Ecto neural progenitor cell (in vitro differentiated cells): ENCODE data around the gene MAP4K1.

Experiments used
- DNase-seq: peaks from one replicate; pipeline ENCODE4 v3.0.0-alpha.2; 2018; ENCODE audit warnings: low spot score

MAP4K1 gene

DNA sequence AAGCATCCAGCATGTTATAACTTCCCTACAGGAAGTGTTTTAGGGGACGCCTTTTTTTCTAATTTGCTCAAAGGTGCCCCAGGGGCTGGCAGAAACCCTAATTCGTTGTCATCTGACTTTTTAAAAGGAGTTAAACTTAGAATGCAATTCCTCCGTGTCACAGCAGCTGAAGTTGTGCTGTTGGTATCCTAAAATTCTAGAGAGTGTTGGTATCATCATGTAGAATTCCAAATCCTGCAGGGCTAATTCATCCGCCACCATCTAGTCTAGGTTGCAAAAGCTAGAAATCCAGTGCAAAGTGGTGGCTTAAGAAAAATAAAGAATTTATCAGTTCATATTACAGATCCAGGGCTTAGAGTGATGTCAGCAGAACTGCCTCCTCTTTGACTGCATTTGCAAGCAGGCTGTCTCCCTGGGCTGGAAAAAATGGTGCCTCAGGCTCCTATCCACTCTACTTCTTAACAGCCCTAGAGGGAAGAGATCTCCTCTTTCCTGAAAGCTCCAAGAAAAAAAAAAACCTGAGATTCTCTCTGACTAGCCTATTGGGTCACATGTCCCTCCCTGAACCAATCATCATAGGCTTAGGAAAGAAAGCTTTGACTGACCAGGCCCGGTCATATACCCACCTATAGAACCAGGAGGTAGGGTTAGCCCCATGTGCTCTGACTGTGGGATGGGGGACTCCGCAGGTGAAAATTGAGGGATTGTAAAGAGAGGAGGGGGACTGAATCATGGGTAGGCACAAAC, 73.0 kb downstream of the MAP4K1 start:
- no peak for DNase-seq

DNA sequence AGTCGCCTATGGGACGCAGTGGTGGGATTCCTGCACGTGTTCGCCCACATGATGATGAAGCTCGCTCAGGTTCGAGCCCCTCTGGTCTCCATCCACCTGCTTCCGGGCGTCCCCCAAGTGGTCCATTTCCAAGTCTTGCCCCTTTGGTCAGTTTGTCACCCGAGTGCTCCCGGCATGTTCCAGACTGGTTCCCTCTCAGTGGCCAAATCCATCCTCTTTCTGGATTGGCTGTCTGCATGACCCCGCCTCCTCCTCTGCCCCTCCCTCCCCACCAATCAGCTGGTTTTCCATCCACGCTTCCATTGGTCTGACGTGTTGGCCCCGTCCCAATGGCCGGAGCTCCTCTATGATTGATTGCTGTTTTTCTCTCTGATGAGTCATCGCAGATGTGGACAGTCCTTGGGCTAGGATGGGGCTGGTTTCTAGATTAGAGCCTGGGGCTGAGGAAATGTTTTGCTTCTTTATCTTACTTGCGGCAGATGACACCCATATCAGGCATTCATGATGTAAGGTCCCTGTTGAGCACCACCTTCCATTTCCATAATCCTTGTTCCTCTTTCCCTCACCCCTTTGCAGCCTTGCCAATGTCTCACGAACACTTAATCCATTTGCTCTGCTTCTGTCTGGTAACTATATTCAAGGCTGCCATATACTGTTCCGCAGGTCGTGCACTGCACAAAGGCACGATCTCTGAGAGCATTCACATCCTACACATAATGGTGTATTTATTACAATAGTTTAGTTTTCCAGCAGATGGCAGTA, 73.8 kb downstream of the MAP4K1 start:
- no peak for DNase-seq

DNA sequence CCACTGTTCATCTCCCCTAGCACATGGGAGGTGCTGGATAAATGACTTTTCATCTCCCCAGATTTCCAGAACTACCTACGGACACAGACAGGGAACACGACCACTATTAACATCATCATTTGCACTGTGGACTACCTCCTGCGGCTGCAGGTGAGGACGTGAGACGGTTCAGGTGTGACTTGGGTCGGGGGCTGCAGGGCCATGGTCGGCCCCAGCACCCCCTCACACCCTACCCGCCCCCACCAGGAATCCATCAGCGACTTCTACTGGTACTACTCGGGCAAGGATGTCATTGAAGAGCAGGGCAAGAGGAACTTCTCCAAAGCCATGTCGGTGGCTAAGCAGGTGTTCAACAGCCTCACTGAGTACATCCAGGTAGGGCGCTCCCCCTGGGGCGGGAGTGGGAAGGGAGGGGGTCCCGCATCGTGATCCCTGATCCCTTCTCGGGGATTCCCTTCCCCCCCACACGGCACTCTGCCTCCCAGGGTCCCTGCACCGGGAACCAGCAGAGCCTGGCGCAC, 74.4 kb downstream of the MAP4K1 start:
- DNase-seq: no peak

DNA sequence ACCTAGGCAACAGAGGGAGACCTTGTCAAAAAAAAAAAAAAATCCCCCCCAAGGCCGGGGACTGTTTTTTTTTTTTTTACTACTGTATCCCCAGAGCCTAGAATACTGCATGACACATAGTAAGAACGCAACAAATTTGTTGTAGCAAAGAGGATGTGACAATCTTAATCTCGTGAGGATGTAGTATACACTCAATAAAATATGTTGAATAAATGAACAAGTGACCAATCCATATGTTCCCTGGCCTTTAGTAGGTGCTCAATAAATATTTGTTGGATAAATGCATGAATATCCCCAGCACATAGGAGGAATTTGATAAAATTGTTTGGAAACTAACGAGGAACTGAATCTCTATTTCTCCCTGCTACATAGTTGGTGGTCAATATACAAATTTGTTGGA, 75.7 kb downstream of the MAP4K1 start:
- DNase-seq: no peak

DNA sequence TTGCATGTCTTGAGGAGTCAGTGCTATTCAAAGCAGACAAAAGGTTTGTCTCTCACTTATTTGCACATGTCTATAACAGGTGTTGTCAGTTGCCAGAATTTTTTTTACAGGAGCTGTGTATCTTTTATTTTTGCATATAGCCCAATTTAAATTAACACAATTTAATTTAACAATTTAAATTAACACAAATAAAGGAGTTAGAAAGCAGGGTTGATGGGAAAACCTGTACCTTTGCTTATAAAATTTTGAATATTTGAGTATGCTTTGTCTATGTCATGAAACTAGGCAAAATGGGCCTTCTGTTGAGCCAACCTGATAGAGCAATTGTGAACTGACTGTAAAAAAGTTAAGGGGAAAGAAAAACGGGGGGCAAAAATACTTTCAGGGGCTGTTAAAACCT, 78.0 kb downstream of the MAP4K1 start:
- no peak for DNase-seq

DNA sequence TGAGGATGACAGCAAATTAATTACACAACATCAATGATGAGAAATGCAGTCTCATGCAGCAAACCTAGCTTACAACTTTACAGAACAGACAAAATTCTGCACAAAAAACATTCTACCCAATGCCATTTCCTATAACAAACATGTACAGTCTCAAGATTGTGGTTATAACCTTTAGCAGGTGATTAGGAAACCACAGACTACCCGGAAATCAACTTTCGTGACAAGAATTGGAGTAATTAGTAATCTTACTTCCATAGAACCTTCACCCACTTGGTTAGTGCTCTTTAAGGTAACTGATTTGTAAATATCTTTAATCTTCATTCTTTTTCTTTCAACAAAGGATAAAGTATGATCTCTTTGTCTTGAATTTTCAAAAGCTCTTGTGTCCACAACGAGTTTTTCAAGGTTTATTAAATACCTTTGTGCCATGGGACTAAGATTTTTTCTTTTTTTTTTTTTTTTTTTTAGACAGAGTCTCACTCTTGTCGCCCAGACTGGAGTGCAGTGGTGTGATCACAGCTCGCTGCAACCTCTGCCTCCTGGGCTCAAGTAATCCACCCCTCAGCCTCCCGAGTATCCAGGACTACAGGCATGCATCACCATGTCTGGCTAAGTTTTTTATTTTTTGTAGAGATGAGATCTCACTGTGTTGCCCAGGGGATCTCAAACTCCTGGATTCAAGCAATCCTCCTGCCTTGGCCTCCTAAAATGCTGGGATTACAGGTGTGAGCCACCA, 78.8 kb downstream of the MAP4K1 start:
- no peak for DNase-seq

DNA sequence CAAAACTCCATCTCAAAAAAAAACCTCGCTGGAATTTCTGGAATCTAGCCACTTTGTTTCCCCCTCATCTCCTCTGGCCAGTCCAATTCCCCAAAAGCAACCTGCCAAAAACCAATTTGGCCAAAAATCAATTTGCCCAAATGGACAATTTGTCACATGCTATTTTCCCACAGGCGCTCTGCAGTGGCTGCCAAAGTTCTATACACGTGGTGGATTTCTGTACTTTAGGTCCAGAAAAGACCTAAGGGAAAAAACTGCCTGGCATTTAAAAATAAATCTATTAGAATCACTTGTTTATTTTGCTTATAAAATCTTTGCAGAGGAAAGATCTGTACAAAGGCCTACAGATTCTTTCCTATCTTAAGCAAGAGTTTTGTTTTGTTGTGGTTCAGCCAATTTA, 79.4 kb downstream of the MAP4K1 start:
- DNase-seq: no peak
